Adrenal gland (tissue), 5 donors: Measurements from ENCODE around the gene KLHL13.

Source experiments
- CTCF ChIP-seq, 6 experiments: fragments of 450-650 bp in 4 of 6; fragments of 200-600 bp in 2 of 6; sonication (generic) in 1 of 6; IDR thresholded peaks; 1 replicate in 5 of 6; 2 replicates in 1 of 6; pipeline versions ENCODE4 v1.5.1 to v1.8.0; 2016 to 2021; ENCODE audit warnings: antibody characterized with exemption in 6 of 6, mild to moderate bottlenecking in 2 of 6, moderate library complexity in 1 of 6
- POLR2A ChIP-seq, 2 donors: fragments of 450-650 bp; IDR thresholded peaks; one replicate each; pipeline ENCODE4 v1.6.1; 2017; ENCODE audit warnings: antibody characterized with exemption in 2 of 2, mild to moderate bottlenecking in 2 of 2, moderate library complexity in 1 of 2
- donor health status: DM: no; HTN: no; CAD: no.

GRCh38 chrX:118049713-118050112 is 66.9 kb downstream of the KLHL13 start:
- TF ChIP-seq CTCF (IDR thresholded peaks at IDR 0.05) (no peak), POLR2A (IDR thresholded peaks at IDR 0.05) (no peak)
